Measurements from ENCODE around the gene KLC3. TPM values are rescaled to one million over a fixed set of nuclear protein-coding genes. Genes with fewer than 3 reads are reported as not detected.

KLC3 gene
- total and polyA plus RNA-seq, 2 donors (not counting 1 experiment from before 2014, with no cell fraction given): not detected

- H3K27ac ChIP-seq (ENCODE audit: low read length in 2 of 2): no peak overlapping the region
- no peaks in the 10 kb centered on the region for H3K9me3 ChIP-seq (ENCODE audit: control extremely low read depth in 1 of 3, control insufficient read depth in 2 of 3, insufficient read depth in 1 of 3, low read length in 2 of 3)
- Mint-ChIP-seq H3K4me1 (peaks cover 2% of the 10 kb centered on the region), H3K4me3 (no peak overlapping the region), H3K27ac (no peak overlapping the region), H3K9me3 (ENCODE audit: insufficient read depth) (no peaks in the 10 kb centered on the region), H3K27me3 (peaks cover 11% of the 10 kb centered on the region)
- no peak overlapping the region for H3K4me2 ChIP-seq (replicated peaks; ENCODE audit: low read depth, low read length, poor library complexity, severe bottlenecking)
- POLR2A ChIA-PET: no interaction called here
- no peak overlapping the region for H2AFZ ChIP-seq (ENCODE audit: insufficient read depth, low read depth, low read length, poor library complexity, severe bottlenecking)
- no peak overlapping the region for H3K4me3 ChIP-seq (ENCODE audit: control extremely low read depth in 1 of 5, extremely low read depth in 1 of 5, insufficient read depth in 1 of 5, low read depth in 2 of 5, low read length in 4 of 5)
- H3K4me1 ChIP-seq (ENCODE audit: control insufficient read depth in 2 of 2, insufficient read depth in 2 of 2, low read length in 2 of 2): no peaks in the 10 kb centered on the region
- no peak for ATAC-seq (ENCODE audit: low read depth)
- H3K79me2 ChIP-seq (ENCODE audit: control insufficient read depth, insufficient read depth, low read length): no peaks in the 10 kb centered on the region
- H4K20me1 ChIP-seq (ENCODE audit: control insufficient read depth, insufficient read depth, low read length, poor library complexity, severe bottlenecking): no peaks in the 10 kb centered on the region
- 89% methylated on average over 3 of the region's 3 CpGs for WGBS (ENCODE audit: insufficient coverage)
- H3K27me3 ChIP-seq (replicated peaks in 1 of 4; ENCODE audit: control extremely low read depth in 1 of 4, control insufficient read depth in 3 of 4, insufficient read depth in 4 of 4, low read length in 3 of 4): peaks cover 0 to 6% (median 0%) of the 10 kb centered on the region in 4 experiments
- TF ChIP-seq CTCF (IDR thresholded peaks at IDR 0.05) (no peak), EZH2 (IDR thresholded peaks at IDR 0.05; ENCODE audit: borderline replicate concordance, insufficient read depth, low read depth, low read length, poor library complexity, severe bottlenecking) (no peak)
- intact Hi-C loops (cut with micrococcal nuclease): no loop called here
- H3K36me3 ChIP-seq (replicated peaks in 1 of 2; ENCODE audit: control extremely low read depth in 1 of 2, control insufficient read depth in 1 of 2, extremely low read depth in 1 of 2, insufficient read depth in 2 of 2, low read length in 1 of 2): no peaks in the 10 kb centered on the region
- CTCF ChIA-PET: interaction anchor here (1.4 kb wide), 1 partner anchor 10 kb away, joined by 6 read pairs; no protein-coding TSS in a partner anchor
- no peak for DNase-seq
- no peak overlapping the region for H3K9ac ChIP-seq (ENCODE audit: low read length)
These were observed 50.8 kb downstream of the KLC3 start for GRCh38 chr19:45391346-45391745.

DNA sequence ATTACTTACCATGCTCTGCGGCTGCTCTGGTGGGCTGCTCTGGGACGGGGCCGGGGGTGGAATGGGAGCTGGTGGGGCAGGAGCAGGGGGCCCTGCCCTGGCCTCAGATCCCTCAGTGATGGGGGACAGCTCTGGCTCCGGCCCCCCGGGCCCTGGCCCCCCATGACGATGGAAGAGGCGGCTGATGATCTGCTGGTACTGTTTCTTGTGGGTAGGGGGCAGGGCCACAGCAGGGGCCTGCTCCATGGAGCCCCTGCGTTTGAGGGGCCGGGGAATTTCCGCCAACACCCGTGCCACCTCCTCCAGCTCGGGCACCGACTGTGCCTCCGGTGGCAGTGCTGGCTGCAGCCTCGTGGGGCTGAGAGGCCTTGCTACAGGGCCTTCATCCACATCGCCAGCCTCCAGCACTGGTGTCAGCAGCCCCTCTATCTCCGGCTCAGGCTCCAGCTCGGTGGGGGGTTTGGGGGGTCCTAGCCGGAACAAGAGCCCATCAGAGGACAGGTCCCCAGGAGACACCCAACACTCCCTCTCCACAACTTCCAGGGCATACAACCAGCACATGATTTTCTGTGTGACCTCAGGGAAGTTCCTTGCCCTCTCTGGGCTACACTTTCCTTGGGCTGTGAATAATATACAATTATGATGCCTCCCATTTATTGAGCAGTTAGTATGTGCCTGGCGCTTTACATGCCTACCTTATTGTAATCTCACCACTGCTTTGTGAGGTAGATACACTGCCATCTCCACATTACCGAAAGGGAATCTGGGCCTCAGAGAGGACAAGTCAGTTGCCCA, 51.5 kb downstream of the KLC3 start:
- Mint-ChIP-seq H3K9me3 (ENCODE audit: insufficient read depth) (no peaks in the 10 kb centered on the region), H3K4me3 (no peak overlapping the region), H3K27me3 (peaks cover 10% of the 10 kb centered on the region), H3K4me1 (peaks cover 2% of the 10 kb centered on the region), H3K27ac (no peak overlapping the region)
- H3K79me2 ChIP-seq (ENCODE audit: control insufficient read depth, insufficient read depth, low read length): no peaks in the 10 kb centered on the region
- ATAC-seq (ENCODE audit: low read depth) (no peak), DNase-seq (no peak)
- H4K20me1 ChIP-seq (ENCODE audit: control insufficient read depth, insufficient read depth, low read length, poor library complexity, severe bottlenecking): no peaks in the 10 kb centered on the region
- no peak overlapping the region for H3K9ac ChIP-seq (ENCODE audit: low read length)
- H3K4me3 ChIP-seq (ENCODE audit: control extremely low read depth in 1 of 5, extremely low read depth in 1 of 5, insufficient read depth in 1 of 5, low read depth in 2 of 5, low read length in 4 of 5): no peak overlapping the region
- no peak overlapping the region for H2AFZ ChIP-seq (ENCODE audit: insufficient read depth, low read depth, low read length, poor library complexity, severe bottlenecking)
- no peak overlapping the region for H3K4me2 ChIP-seq (replicated peaks; ENCODE audit: low read depth, low read length, poor library complexity, severe bottlenecking)
- H3K27me3 ChIP-seq (replicated peaks in 1 of 4; ENCODE audit: control extremely low read depth in 1 of 4, control insufficient read depth in 3 of 4, insufficient read depth in 4 of 4, low read length in 3 of 4): peaks cover 0 to 6% (median 2%) of the 10 kb centered on the region in 4 experiments
- H3K36me3 ChIP-seq (replicated peaks in 1 of 2; ENCODE audit: control extremely low read depth in 1 of 2, control insufficient read depth in 1 of 2, extremely low read depth in 1 of 2, insufficient read depth in 2 of 2, low read length in 1 of 2): no peaks in the 10 kb centered on the region
- intact Hi-C loops (cut with micrococcal nuclease): no loop called here
- no peaks in the 10 kb centered on the region for H3K9me3 ChIP-seq (ENCODE audit: control extremely low read depth in 1 of 3, control insufficient read depth in 2 of 3, insufficient read depth in 1 of 3, low read length in 2 of 3)
- TF ChIP-seq CTCF (IDR thresholded peaks at IDR 0.05) (no peak), EZH2 (IDR thresholded peaks at IDR 0.05; ENCODE audit: borderline replicate concordance, insufficient read depth, low read depth, low read length, poor library complexity, severe bottlenecking) (no peak)
- ChIA-PET POLR2A (no interaction called here), CTCF (interaction anchor here (1.4 kb wide), 1 partner anchor 9 kb away, joined by 6 read pairs; no protein-coding TSS in a partner anchor)
- no peaks in the 10 kb centered on the region for H3K4me1 ChIP-seq (ENCODE audit: control insufficient read depth in 2 of 2, insufficient read depth in 2 of 2, low read length in 2 of 2)
- H3K27ac ChIP-seq (ENCODE audit: low read length in 2 of 2): no peak overlapping the region
- 97% methylated on average over 21 of the region's 21 CpGs for WGBS (ENCODE audit: insufficient coverage)

All from B cell (primary cell).